GM19025 (cell line): ENCODE data around the gene VAT1.

Source experiments
- ATAC-seq: cut with Tn5 transposase; IDR thresholded peaks from one replicate; pipeline ENCODE4 v1.9.1; 2021; ENCODE audit warnings: mild to moderate bottlenecking, low read depth, moderate library complexity; ENCODE audit not compliant: unreplicated experiment

The VAT1 gene

GRCh38 chr17:43027091-43028032, 5.2 kb upstream of the VAT1 start:
- no peak for ATAC-seq

DNA sequence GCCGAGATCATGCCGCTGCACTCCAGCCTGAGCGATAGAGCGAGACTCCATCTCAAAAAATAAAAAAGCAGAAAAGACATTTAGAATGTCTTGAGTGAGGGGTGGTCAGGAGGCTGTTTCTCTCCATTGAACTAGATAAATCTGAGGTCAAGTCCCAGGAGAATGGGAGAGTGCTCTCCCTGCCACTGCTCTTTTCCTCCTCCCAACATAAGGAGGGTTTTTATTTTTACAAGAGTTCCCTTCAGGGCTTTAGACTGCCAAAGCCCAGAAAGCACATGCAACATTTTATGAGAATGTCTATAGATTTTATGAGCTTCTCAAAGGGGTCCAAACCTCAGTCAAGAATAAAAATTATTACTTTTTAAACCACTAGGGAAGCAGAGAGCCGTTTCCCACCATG, 4.4 kb upstream of the VAT1 start:
- no peak for ATAC-seq

DNA sequence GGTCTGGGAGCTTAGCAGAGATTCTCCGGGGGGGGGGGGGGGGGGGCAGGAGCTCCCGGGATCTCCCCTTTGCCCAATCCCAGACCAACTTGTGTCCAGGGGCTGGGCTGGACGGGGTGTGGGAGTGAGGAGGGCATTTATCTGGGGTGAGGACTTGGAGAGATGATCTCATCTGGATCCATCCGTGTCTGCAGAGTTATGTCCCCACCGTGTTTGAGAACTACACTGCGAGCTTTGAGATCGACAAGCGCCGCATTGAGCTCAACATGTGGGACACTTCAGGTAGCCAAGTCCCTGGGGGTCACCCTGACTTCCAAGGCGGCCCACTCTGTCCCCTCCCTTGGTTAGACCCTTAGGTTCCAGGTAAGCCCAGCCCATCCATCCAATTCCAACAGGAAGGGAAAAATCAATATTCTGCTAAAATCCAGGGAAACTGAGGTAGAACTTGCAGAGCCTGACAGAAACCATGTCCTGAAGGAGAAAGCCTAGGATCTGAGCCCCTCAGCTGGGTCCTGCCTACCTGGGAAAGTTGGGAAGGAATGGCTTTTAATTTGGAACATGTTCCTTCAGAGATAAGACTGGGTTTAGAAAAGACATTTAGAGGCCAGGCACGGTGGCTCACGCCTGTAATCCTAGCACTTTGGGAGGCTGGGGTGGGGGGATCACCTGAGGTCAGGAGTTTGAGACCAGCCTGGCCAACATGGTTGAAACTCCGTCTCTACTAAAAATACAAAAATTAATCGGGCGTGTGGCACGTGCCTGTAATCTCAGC, 3.8 kb upstream of the VAT1 start:
- ATAC-seq: no peak

DNA sequence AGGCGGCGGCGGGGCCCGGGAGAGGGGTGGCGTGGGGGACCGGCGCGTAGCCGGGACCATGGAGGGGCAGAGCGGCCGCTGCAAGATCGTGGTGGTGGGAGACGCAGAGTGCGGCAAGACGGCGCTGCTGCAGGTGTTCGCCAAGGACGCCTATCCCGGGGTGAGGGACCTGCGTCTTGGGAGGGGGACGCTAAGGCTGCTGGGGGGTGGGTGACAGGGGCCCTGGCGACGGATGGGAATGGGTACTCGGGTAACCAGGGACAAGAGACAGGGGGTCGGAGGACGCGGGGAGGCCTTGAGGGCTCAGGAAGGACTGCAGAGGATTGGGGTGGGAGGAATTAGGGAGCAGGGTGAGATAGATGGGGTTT, 3.1 kb upstream of the VAT1 start:
- no peak for ATAC-seq

GRCh38 chr17:43024407-43025289, 2.5 kb upstream of the VAT1 start, which contains the start of gene RND2:
Gene RND2, plus strand, starts transcription at chr17:43025231. Its CDS starts 117 bp downstream, at chr17:43025348.
- no peak for ATAC-seq

- ATAC-seq: no peak
These were observed 1.1 kb downstream of the VAT1 start for GRCh38 chr17:43020789-43021740.

- no peak for ATAC-seq
These were observed 2.1 kb downstream of the VAT1 start for GRCh38 chr17:43020030-43020621.

GRCh38 chr17:43019418-43019817, 2.8 kb downstream of the VAT1 start:
- ATAC-seq: no peak

DNA sequence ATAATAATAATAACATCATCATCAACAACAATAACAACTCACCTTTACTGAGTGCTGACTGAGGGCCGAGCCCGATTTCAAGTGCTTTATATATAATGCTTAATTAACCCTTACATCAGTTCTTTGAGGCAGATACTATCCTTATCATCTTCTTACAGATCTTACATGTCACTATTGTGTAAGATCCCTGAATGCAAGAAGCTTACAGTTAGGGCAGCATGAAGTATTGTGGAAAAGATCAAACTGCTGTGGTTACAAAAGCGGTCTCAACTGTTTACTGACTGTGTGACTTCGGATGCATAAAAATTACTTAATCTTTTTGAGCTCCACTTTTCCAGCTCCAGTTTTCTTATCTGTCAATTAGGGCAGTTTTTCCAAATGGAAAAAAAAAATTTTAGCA, 3.3 kb downstream of the VAT1 start:
- no peak for ATAC-seq

- ATAC-seq: no peak
These were observed 4.0 kb downstream of the VAT1 start for GRCh38 chr17:43018008-43018853.

- ATAC-seq: no peak
These were observed 6.0 kb downstream of the VAT1 start for GRCh38 chr17:43016216-43016615.

DNA sequence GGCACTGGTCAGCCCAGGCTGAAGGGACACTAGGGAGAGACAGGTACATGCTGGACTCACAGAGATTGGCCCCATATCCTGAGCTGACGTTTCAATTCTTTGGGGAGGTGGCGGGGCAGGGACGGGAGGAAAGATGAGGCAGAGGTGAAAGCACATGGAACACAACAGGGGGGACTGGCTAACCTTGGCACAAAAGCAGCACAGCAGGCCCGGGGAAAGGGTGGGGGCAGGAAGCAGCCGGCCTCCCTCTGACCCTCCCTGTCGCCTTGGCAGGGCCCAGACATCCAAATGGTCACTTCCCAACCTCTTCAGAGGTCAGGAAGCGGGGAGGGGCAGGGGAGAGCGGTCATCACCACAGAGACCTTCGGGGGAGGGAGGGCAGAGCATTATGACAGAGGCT, 6.6 kb downstream of the VAT1 start:
- ATAC-seq: no peak

- ATAC-seq: no peak
These were observed 7.3 kb downstream of the VAT1 start for GRCh38 chr17:43014649-43015542.

DNA sequence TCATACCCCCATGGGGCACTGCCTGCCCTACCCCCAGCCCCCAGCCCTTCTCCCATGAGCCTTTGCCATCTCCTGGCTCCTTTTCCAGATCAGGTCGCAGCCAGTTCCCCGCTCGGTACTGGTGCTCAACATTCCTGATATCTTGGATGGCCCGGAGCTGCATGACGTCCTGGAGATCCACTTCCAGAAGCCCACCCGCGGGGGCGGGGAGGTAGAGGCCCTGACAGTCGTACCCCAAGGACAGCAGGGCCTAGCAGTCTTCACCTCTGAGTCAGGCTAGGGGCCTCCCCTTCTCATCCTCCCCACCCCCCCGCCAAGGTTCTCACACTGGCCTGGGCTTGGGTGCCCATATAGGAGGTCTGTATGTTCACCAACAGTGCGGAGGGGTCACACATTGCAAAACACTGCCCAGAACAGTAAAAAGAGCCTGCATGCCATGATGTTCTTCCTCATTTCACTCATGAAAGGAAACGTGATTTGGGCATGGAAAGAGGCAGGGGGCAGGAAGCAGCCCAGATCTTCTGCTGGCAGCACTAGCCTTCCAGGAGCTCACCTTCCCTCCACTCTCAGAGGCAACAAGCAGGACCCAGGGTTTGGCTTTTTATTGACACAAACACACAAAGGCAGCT, 8.1 kb downstream of the VAT1 start:
- no peak for ATAC-seq

- no peak for ATAC-seq
These were observed 8.9 kb downstream of the VAT1 start for GRCh38 chr17:43013296-43013695.

- no peak for ATAC-seq
These were observed 10.3 kb downstream of the VAT1 start for GRCh38 chr17:43011728-43012472.
